ENCODE measurements around the gene HIPK3. TPM values are rescaled to one million over a fixed set of nuclear protein-coding genes. Genes with fewer than 3 reads are reported as not detected.
A peak's percentile ranks its signal among the peaks of the same experiment; 100 is the strongest.

Gene HIPK3
- total and polyA plus RNA-seq, 8 donors, result 43.1 to 126 (median 50.5) TPM

GRCh38 chr11:33375236-33375635, 118.1 kb downstream of the HIPK3 start:
- H3K9me3 ChIP-seq, result no peaks in the 10 kb centered on the region
- ATAC-seq, result no peak

GRCh38 chr11:33375688-33376311, 118.6 kb downstream of the HIPK3 start, which contains the start of gene KIAA1549L:
KIAA1549L (plus strand) TSS chr11:33376108.
- DNase-seq (peak in 3 of 4 donors; percentile 21 to 55 (median 40)), ATAC-seq (no peak)
- H3K27me3 ChIP-seq, result peaks cover 27 to 75% of the 10 kb centered on the region in 2 donors
- H3K9me3 ChIP-seq, result no peaks in the 10 kb centered on the region
- intact Hi-C loops (cut with DNase I), result no loop called here
- no peaks in the 10 kb centered on the region for H3K36me3 ChIP-seq
- peaks cover 0 to 17% of the 10 kb centered on the region in 2 donors for H3K4me1 ChIP-seq
- TF ChIP-seq CTCF (IDR thresholded peaks at IDR 0.05), result no peak
- no peak within 1 kb of the TSS for H3K27ac ChIP-seq
- H3K4me3 ChIP-seq, result peak within 1 kb of the TSS; percentile 11 to 27

More at GRCh38 chr11:33375236-33375635, 118.1 kb downstream of the HIPK3 start:
- H3K36me3 ChIP-seq, result no peaks in the 10 kb centered on the region
- TF ChIP-seq CTCF (IDR thresholded peaks at IDR 0.05), result no peak
- DNase-seq, result no peak
- peaks cover 27 to 78% of the 10 kb centered on the region in 2 donors for H3K27me3 ChIP-seq
- H3K4me1 ChIP-seq, result peaks cover 0 to 17% of the 10 kb centered on the region in 2 donors
- H3K27ac ChIP-seq, result no peak overlapping the region
- peak overlapping the region in 1 of 2 donors; percentile 27 for H3K4me3 ChIP-seq
- intact Hi-C loops (cut with DNase I), result no loop called here

GRCh38 chr11:33376331-33377310, 119.4 kb downstream of the HIPK3 start:
- intact Hi-C loops (cut with DNase I), result no loop called here
- peak; percentile 33 for ATAC-seq
- peaks cover 27 to 78% of the 10 kb centered on the region in 2 donors for H3K27me3 ChIP-seq
- H3K4me1 ChIP-seq, result peaks cover 0 to 17% of the 10 kb centered on the region in 2 donors
- H3K4me3 ChIP-seq, result peak overlapping the region in 1 of 2 donors; percentile 27
- H3K27ac ChIP-seq, result no peak overlapping the region
- no peaks in the 10 kb centered on the region for H3K9me3 ChIP-seq
- no peaks in the 10 kb centered on the region for H3K36me3 ChIP-seq
- DNase-seq, result peak in 3 of 4 donors; percentile 16 to 72 (median 25)
- TF ChIP-seq CTCF (IDR thresholded peaks at IDR 0.05), result no peak

GRCh38 chr11:33377412-33378370, 120.5 kb downstream of the HIPK3 start:
- no peaks in the 10 kb centered on the region for H3K36me3 ChIP-seq
- no peaks in the 10 kb centered on the region for H3K9me3 ChIP-seq
- peaks cover 27 to 78% of the 10 kb centered on the region in 2 donors for H3K27me3 ChIP-seq
- no peak overlapping the region for H3K27ac ChIP-seq
- TF ChIP-seq CTCF (IDR thresholded peaks at IDR 0.05), result no peak
- H3K4me1 ChIP-seq, result peaks cover 0 to 17% of the 10 kb centered on the region in 2 donors
- intact Hi-C loops (cut with DNase I), result no loop called here
- DNase-seq (no peak), ATAC-seq (no peak)
- no peak overlapping the region for H3K4me3 ChIP-seq
